ENCODE data around the gene SLC7A14. TPM values are rescaled to one million over a fixed set of nuclear protein-coding genes. Genes with fewer than 3 reads are reported as not detected.

Gene SLC7A14
- total and polyA plus RNA-seq, 2 donors (not counting 3 experiments of a cell fraction or from before 2014, with no cell fraction given) = 0.07 to 0.57 TPM

DNA sequence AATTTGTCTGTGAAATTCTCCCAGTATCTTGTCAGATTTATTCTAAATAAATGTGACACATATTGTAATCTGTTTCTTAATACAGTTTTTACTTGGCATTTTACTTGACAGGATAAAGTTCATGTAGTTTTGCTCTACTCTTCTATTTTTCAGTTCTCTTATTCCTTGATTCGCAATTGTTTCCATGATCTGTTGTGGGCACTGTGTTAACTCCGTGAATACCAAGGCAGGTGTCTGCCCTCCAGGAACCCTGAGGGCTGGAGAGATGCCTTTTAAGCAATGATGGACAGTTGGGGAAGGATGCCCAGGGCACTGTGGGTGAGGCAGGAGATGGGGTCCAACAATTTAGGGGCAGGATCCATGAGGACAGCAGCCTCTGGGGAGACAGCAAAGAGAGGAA, 164.1 kb downstream of the SLC7A14 start:
- Histone ChIP-seq H3K4me2 (ENCODE audit: insufficient read depth, low read length) (peak overlapping the region; percentile 72), H3K4me3 (replicated peaks in 1 of 3; ENCODE audit: insufficient read depth in 1 of 3, low read depth in 1 of 3, low read length in 3 of 3) (peak overlapping the region in 2 of 3 experiments; percentile 65 to 86), H2AFZ (ENCODE audit: low read depth, low read length) (no peak overlapping the region), H3K79me2 (ENCODE audit: control insufficient read depth, insufficient read depth, low read length) (peaks cover 85% of the 10 kb centered on the region), H3K36me3 (ENCODE audit: control insufficient read depth in 2 of 2, extremely low read depth in 1 of 2, insufficient read depth in 2 of 2, low read length in 2 of 2) (peaks cover 3 to 6% of the 10 kb centered on the region in 2 experiments), H3K4me1 (ENCODE audit: control insufficient read depth, extremely low read depth, insufficient read depth, low read length) (peaks cover 55% of the 10 kb centered on the region), H3K9ac (replicated peaks; ENCODE audit: extremely low read depth, insufficient read depth, low read length) (peak overlapping the region; percentile 89), H3K27me3 (ENCODE audit: control insufficient read depth in 2 of 2, insufficient read depth in 2 of 2, low read length in 2 of 2) (no peaks in the 10 kb centered on the region), H3K27ac (ENCODE audit: insufficient read depth, low read depth, low read length) (peak overlapping the region; percentile 46), H4K20me1 (replicated peaks; ENCODE audit: control insufficient read depth, extremely low read depth, insufficient read depth, low read length) (no peaks in the 10 kb centered on the region), H3K9me1 (replicated peaks; ENCODE audit: control insufficient read depth, extremely low read depth, insufficient read depth, low read length) (no peaks in the 10 kb centered on the region), H3K9me3 (replicated peaks; ENCODE audit: control insufficient read depth, insufficient read depth, low read length) (no peaks in the 10 kb centered on the region)
- DNase-seq (ENCODE audit: low read depth, low spot score) (no peak), FAIRE-seq (no peak)
- ChIA-PET CTCF (interaction anchor here (1.0 to 1.7 kb wide), 3 partner anchors 132 to 390 kb away, joined by 3 to 17 read pairs (median 6); no protein-coding TSS in a partner anchor), POLR2A (interaction anchor here (0.6 kb wide), 1 partner anchor 870 kb away, joined by 3 read pairs; no protein-coding TSS in a partner anchor)
- intact Hi-C loops (cut with micrococcal nuclease) (loop anchor here (1.0 kb wide), 2 partner anchors 107 to 330 kb away; no protein-coding TSS in a partner anchor), dilution Hi-C loops (cut with MboI; ENCODE audit: extremely low pct_ligation_motif_present, low sequenced_read_pairs) (no loop called here)
- BruUV-seq (replicated peaks) = no TSS peak
- TF ChIP-seq CTCF (IDR thresholded peaks at IDR 0.05; ENCODE audit: extremely low read depth in 1 of 2, insufficient read depth in 1 of 2, low read depth in 1 of 2, low read length in 2 of 2) = no peak
- TF ChIP-seq JUN (IDR thresholded peaks at IDR 0.05; ENCODE audit: borderline replicate concordance, insufficient read depth, insufficient read length, low read depth) = no peak
- TF ChIP-seq POLR2A (IDR thresholded peaks at IDR 0.05; ENCODE audit: low read depth, low read length) = no peak
- TF ChIP-seq GATA2 (IDR thresholded peaks at IDR 0.05; ENCODE audit: insufficient read depth, insufficient read length, low read depth, low read length) = no peak
- no peak for TF ChIP-seq FOS (IDR thresholded peaks at IDR 0.05; ENCODE audit: borderline replicate concordance, insufficient read depth, low read length)
- no peak for TF ChIP-seq MYC (IDR thresholded peaks at IDR 0.05; ENCODE audit: low read depth, low read length)
- no peak for TF ChIP-seq MAX (IDR thresholded peaks at IDR 0.05; ENCODE audit: insufficient read depth, insufficient read length)
- TF ChIP-seq POLR2AphosphoS5 (IDR thresholded peaks at IDR 0.05; ENCODE audit: insufficient read depth, low read depth, low read length) = no peak
- no peak for TF ChIP-seq EZH2 (IDR thresholded peaks at IDR 0.05; ENCODE audit: borderline replicate concordance, low read depth, low read length, severe bottlenecking)
